A549 (cell line): ENCODE results near the gene MPND. TPM values are rescaled to one million over a fixed set of nuclear protein-coding genes. Genes with fewer than 3 reads are reported as not detected.

ENCODE experiments used
- ATAC-seq, 2 experiments: fragments of 200-7000 bp in 1 of 2; fragments of >200 bp in 1 of 2; cut with Nextera tagmentation in 1 of 2; cut with Tn5 transposase in 1 of 2; 3 replicates each; pipeline versions ENCODE4 v1.8.0 to v1.9.1; 2018 to 2020; ENCODE audit warnings: mild to moderate bottlenecking in 1 of 2, moderate library complexity in 1 of 2
- CTCF ChIA-PET: fragments of 300-600 bp; sonication (Branson Sonifier 250); formaldehyde crosslinking; extraction: SDS; loops from one replicate; lab custom pipeline; 2021; ENCODE audit warnings: antibody characterized with exemption, inconsistent platforms; lab: Yijun Ruan, JAX
- POLR2A ChIA-PET: fragments of 350-600 bp; formaldehyde crosslinking; extraction: SDS; loops from one replicate; lab custom pipeline; 2021; ENCODE audit warnings: antibody characterized with exemption, inconsistent platforms; lab: Yijun Ruan, JAX
- DNase-seq, 2 experiments: peaks; one replicate each; pipeline versions ENCODE4 v3.0.0 to v3.0.0-alpha.2; 2011 to 2016; ENCODE audit warnings: low read depth in 1 of 2, low spot score in 1 of 2
- FAIRE-seq: peaks from 2 replicates; lab custom pipeline; 2011; peaks lifted over from hg19 to GRCh38; lab: Jason Lieb, UNC
- H3K27ac ChIP-seq, 2 experiments: fragments of >200 bp; sonication (Bioruptor Twin); formaldehyde crosslinking; 3 replicates each; pipeline ENCODE4 v1.5.1; 2016 to 2017
- H3K4me1 ChIP-seq: fragments of >200 bp; sonication (Bioruptor Twin); formaldehyde crosslinking; 3 replicates; pipeline ENCODE4 v1.6.1; 2016
- H3K4me2 ChIP-seq: fragments of >200 bp; sonication (Bioruptor Twin); formaldehyde crosslinking; 3 replicates; pipeline ENCODE4 v1.6.1; 2016
- H3K4me3 ChIP-seq: fragments of >200 bp; sonication (Bioruptor Twin); formaldehyde crosslinking; 3 replicates; pipeline ENCODE4 v1.5.1; 2016
- H3K9me3 ChIP-seq: fragments of >200 bp; sonication (Bioruptor Twin); formaldehyde crosslinking; 3 replicates; pipeline ENCODE4 v1.6.1; 2016
- CBX8 ChIP-seq: fragments of 200-600 bp; sonication (generic); IDR thresholded peaks from 2 replicates; pipeline ENCODE4 v1.6.1; 2016
- CEBPB ChIP-seq, 2 experiments: fragments of >200 bp in 1 of 2; sonication (Bioruptor Twin) in 1 of 2; formaldehyde crosslinking in 1 of 2; IDR thresholded peaks; 2 replicates each; pipeline ENCODE4 v1.6.1; 2012 to 2016
- CHD2 ChIP-seq: fragments of 150-350 bp; IDR thresholded peaks from 2 replicates; pipeline ENCODE4 v1.6.1; 2014; ENCODE audit warnings: low read length; ENCODE audit not compliant: partially characterized antibody
- EHF ChIP-seq: fragments of 250-450 bp; sonication (Bioruptor Pico); IDR thresholded peaks from 2 replicates; pipeline ENCODE4 v1.5.0; 2020; ENCODE audit warnings: mild to moderate bottlenecking
- EP300 ChIP-seq, 2 experiments: fragments of >200 bp; sonication (Bioruptor Twin); formaldehyde crosslinking; IDR thresholded peaks; 2 replicates in 1 of 2; 3 replicates in 1 of 2; pipeline ENCODE4 v1.6.1; 2016 to 2017
- FOSL2 ChIP-seq, 2 experiments: fragments of 450-650 bp in 1 of 2; fragments of >200 bp in 1 of 2; sonication (Bioruptor Twin) in 1 of 2; formaldehyde crosslinking; IDR thresholded peaks; 2 replicates each; pipeline versions ENCODE4 v1.5.0 to v1.6.1; 2016 to 2020; ENCODE audit warnings: mild to moderate bottlenecking in 1 of 2, moderate library complexity in 1 of 2
- GATA3 ChIP-seq: IDR thresholded peaks from 2 replicates; pipeline ENCODE4 v1.6.1; 2012; ENCODE audit warnings: borderline replicate concordance
- HDAC2 ChIP-seq: fragments of 200-600 bp; sonication (generic); IDR thresholded peaks from 2 replicates; pipeline ENCODE4 v1.6.1; 2016
- JUN ChIP-seq, 2 experiments: fragments of >200 bp; sonication (Bioruptor Twin); formaldehyde crosslinking; IDR thresholded peaks; 2 replicates in 1 of 2; 3 replicates in 1 of 2; pipeline ENCODE4 v1.6.1; 2016 to 2017
- JUNB ChIP-seq: fragments of >200 bp; sonication (Bioruptor Twin); formaldehyde crosslinking; IDR thresholded peaks from 2 replicates; pipeline ENCODE4 v1.6.1; 2016
- MYC ChIP-seq: IDR thresholded peaks from 2 replicates; pipeline ENCODE4 v1.6.1; 2012; ENCODE audit warnings: mild to moderate bottlenecking, inconsistent platforms, low read length, improper control_type of control experiment, borderline replicate concordance
- NFE2L2 ChIP-seq: fragments of 150-350 bp; conservative IDR thresholded peaks from 2 replicates; pipeline ENCODE4 v1.6.1; 2014; ENCODE audit warnings: low read length
- PHF8 ChIP-seq: fragments of 200-600 bp; sonication (generic); IDR thresholded peaks from 2 replicates; pipeline ENCODE4 v1.6.1; 2016; ENCODE audit warnings: low read depth, mild to moderate bottlenecking, antibody characterized with exemption, moderate library complexity, borderline replicate concordance
- POLR2A ChIP-seq: IDR thresholded peaks from 2 replicates; pipeline ENCODE4 v1.6.1; 2012; ENCODE audit warnings: mild to moderate bottlenecking, low read length
- RAD21 ChIP-seq, 2 experiments: fragments of >200 bp in 1 of 2; sonication (Bioruptor Twin) in 1 of 2; formaldehyde crosslinking in 1 of 2; IDR thresholded peaks in 1 of 2; conservative IDR thresholded peaks in 1 of 2; 2 replicates in 1 of 2; 3 replicates in 1 of 2; pipeline ENCODE4 v1.6.1; 2012 to 2018; ENCODE audit warnings: inconsistent platforms in 1 of 2
- SMC3 ChIP-seq: fragments of >200 bp; sonication (Bioruptor Twin); formaldehyde crosslinking; IDR thresholded peaks from 3 replicates; pipeline ENCODE4 v1.6.1; 2018; ENCODE audit warnings: inconsistent platforms
- ZSCAN20 ChIP-seq: fragments of 250-450 bp; sonication (Bioruptor Pico); IDR thresholded peaks from 2 replicates; pipeline ENCODE4 v1.8.0; 2022; ENCODE audit warnings: mild to moderate bottlenecking, moderate library complexity
- WGBS: methylation state at CpG from one replicate; pipeline ENCODE4 v1.1.6; 2017; ENCODE audit errors: missing lambda C conversion rate; 5-methylcytosine and 5-hydroxymethylcytosine counted together
- polyA plus RNA-seq, 4 experiments: library from polyadenylated mRNA; depleted of rRNA in 3 of 4; stranded (reverse); fragments of >200 nt; fragmentation: RNase III in 1 of 4; extraction: RNeasy Plus Mini Kit Qiagen cat#74134 plus additional on column Dnase treatment in 1 of 4; gene quantifications; 2 replicates in 3 of 4; 3 replicates in 1 of 4; pipeline ENCODE4 v1.2.3, GENCODE V29; 2011 to 2017
- TF ChIP-seq, protein P1 (sequence below): IDR thresholded peaks from 2 replicates; pipeline ENCODE4 v1.6.1; 2012
- TF ChIP-seq, protein P2 (sequence below): fragments of 200-600 bp; sonication (generic); IDR thresholded peaks from 2 replicates; pipeline ENCODE4 v1.6.1; 2016; ENCODE audit warnings: antibody characterized with exemption, mild to moderate bottlenecking, moderate library complexity
- TF ChIP-seq, protein P3 (sequence below): IDR thresholded peaks from 2 replicates; pipeline ENCODE4 v1.6.1; 2012
- TF ChIP-seq, protein P4 (sequence below): fragments of >200 bp; sonication (Bioruptor Twin); formaldehyde crosslinking; IDR thresholded peaks from 3 replicates; pipeline ENCODE4 v1.6.1; 2016
- TF ChIP-seq, protein P5 (sequence below): fragments of >200 bp; sonication (Bioruptor Twin); formaldehyde crosslinking; IDR thresholded peaks from 3 replicates; pipeline ENCODE4 v1.5.1; 2016

MPND gene
- polyA plus RNA-seq, 2 of the 4 experiments (the other 2 are of a cell fraction) = 3.5 to 14.5 TPM

DNA sequence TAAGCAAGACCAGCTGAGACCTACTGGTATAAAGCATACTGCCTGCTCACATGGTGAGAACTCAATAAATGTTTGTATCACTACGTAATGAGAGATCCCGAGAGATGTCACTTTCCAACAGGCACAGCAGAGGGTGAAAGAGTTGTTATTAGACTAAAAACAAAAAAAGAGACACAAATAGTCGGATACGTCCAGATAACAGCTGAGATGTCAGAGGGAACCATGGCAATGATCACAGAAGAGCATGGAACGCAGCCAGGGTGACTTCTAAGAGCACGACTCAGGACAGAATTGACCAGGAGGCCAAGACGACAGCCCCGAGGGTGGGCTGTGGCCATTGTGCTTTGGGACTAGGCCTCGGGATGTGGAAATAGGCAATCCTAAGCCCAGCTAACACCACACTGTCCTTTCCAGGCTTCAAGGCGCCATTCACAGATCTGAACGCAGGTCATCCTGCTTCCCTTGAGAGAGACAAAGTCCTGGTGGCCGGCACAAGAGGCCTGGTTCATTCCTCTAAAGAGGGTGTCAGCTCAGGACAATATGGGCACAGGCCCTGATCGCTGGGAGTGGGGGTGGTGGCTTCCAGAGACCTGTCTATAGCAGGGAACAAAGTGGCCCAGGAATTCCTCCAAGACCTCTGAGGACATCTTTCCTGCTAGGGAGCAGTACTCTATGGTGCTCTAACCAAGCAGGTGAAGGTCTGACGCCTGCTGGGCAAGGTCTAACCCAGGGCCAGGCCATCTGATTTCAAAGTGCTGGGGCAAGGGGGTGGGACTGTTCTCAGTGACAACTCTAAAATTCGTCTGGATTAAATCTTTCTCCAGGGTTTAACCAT, 53.8 kb downstream of the MPND start (continued):
- no peak for TF ChIP-seq EHF

- TF ChIP-seq, protein P1, sequence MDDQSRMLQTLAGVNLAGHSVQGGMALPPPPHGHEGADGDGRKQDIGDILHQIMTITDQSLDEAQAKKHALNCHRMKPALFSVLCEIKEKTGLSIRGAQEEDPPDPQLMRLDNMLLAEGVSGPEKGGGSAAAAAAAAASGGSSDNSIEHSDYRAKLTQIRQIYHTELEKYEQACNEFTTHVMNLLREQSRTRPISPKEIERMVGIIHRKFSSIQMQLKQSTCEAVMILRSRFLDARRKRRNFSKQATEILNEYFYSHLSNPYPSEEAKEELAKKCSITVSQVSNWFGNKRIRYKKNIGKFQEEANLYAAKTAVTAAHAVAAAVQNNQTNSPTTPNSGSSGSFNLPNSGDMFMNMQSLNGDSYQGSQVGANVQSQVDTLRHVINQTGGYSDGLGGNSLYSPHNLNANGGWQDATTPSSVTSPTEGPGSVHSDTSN = no peak
- no peak for TF ChIP-seq PHF8
- no peak for TF ChIP-seq CEBPB (IDR thresholded peaks at IDR 0.05)
- no peak for TF ChIP-seq MYC
- TF ChIP-seq, protein P2, sequence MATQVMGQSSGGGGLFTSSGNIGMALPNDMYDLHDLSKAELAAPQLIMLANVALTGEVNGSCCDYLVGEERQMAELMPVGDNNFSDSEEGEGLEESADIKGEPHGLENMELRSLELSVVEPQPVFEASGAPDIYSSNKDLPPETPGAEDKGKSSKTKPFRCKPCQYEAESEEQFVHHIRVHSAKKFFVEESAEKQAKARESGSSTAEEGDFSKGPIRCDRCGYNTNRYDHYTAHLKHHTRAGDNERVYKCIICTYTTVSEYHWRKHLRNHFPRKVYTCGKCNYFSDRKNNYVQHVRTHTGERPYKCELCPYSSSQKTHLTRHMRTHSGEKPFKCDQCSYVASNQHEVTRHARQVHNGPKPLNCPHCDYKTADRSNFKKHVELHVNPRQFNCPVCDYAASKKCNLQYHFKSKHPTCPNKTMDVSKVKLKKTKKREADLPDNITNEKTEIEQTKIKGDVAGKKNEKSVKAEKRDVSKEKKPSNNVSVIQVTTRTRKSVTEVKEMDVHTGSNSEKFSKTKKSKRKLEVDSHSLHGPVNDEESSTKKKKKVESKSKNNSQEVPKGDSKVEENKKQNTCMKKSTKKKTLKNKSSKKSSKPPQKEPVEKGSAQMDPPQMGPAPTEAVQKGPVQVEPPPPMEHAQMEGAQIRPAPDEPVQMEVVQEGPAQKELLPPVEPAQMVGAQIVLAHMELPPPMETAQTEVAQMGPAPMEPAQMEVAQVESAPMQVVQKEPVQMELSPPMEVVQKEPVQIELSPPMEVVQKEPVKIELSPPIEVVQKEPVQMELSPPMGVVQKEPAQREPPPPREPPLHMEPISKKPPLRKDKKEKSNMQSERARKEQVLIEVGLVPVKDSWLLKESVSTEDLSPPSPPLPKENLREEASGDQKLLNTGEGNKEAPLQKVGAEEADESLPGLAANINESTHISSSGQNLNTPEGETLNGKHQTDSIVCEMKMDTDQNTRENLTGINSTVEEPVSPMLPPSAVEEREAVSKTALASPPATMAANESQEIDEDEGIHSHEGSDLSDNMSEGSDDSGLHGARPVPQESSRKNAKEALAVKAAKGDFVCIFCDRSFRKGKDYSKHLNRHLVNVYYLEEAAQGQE = no peak
- TF ChIP-seq ZSCAN20 = no peak
- no peak for TF ChIP-seq JUNB
- peak; percentile 33 to 44 for ATAC-seq
- Histone ChIP-seq H3K4me2 (peak overlapping the region; percentile 87), H3K4me3 (peak overlapping the region; percentile 77), H3K4me1 (peaks cover 26% of the 10 kb centered on the region), H3K9me3 (no peaks in the 10 kb centered on the region), H3K27ac (peak overlapping the region; percentile 88 to 99)
- peak in 1 of 2 experiments; percentile 10 for DNase-seq
- no peak for FAIRE-seq
- under 1% methylated on average over 9 of the region's 12 CpGs for WGBS
- CTCF ChIA-PET = interaction anchor here (0.6 to 3.0 kb wide), 30 partner anchors 11 to 181 kb away, joined by 3 to 51 read pairs (median 6); no protein-coding TSS in a partner anchor
- POLR2A ChIA-PET = interaction anchor here (1.0 kb wide), 1 partner anchor 25 kb away, joined by 3 read pairs; no protein-coding TSS in a partner anchor
Measured at GRCh38 chr19:4399812-4400134, 56.4 kb downstream of the MPND start.

DNA sequence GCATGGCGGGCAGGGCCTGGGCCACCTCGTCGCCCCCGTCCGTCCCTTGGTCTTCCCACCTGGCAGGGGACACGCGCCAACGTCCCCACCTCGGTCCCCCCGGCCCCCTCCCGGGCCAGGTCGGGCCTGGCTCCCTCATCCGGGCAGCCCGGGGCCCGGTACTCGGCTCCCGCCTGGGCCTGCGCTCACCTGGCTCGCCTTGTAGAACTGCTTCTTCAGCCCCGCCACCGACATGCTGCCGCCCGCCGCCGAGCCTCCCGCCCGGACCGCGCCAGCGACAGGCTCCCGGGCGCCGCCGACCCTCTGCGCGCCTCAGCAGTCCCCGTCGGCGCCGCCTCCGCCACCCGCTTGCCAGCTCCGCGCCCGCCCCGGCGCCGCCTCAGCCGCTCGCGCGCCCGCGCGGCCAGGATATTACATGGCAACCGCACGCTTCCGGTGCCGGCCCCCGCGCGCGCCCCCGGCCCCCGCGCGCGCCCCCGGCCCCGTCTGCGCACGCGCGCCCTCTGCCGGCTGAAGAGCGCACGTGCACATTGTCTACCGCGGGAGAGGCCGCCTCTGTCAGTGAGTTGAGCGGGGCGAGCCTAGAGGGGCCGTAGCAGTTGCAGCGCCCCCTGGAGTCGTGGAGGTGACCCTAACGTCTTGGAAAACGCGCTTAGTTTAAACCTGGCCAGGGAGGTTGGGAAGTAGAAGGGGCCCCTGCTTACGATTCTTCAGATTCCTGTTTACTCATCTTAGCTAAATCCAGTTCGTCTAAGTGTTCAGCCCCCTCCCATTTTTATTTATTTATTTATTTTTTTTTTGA, 57.0 kb downstream of the MPND start, which contains the start of gene SH3GL1:
Gene SH3GL1 (minus strand): TSS at position 413 of the 802 bp plus-strand sequence. CDS start 179 bp downstream, at position 234.
- FAIRE-seq = no peak
- H3K4me1 ChIP-seq = peaks cover 26% of the 10 kb centered on the region
- ChIA-PET CTCF (interaction anchor here (0.5 to 3.0 kb wide), 40 partner anchors 9 to 1824 kb away, joined by 3 to 51 read pairs (median 5); no protein-coding TSS in a partner anchor), POLR2A (interaction anchor here (1.0 kb wide), 1 partner anchor 25 kb away, joined by 3 read pairs; no protein-coding TSS in a partner anchor)
- H3K4me2 ChIP-seq = peak within 1 kb of the TSS; percentile 99
- no peaks in the 10 kb centered on the region for H3K9me3 ChIP-seq
- WGBS = 7% methylated on average over 10 of the region's 90 CpGs
- peak within 1 kb of the TSS; percentile 88 to 99 for H3K27ac ChIP-seq
- ATAC-seq = peak; percentile 68 to 78
- peak; percentile 69 to 94 for DNase-seq
- peak within 1 kb of the TSS; percentile 77 for H3K4me3 ChIP-seq
- peak; percentile 79 for TF ChIP-seq SMC3
- peak; percentile 53 for TF ChIP-seq POLR2A
- no peak for TF ChIP-seq EHF
- TF ChIP-seq ZSCAN20 = no peak
- TF ChIP-seq, protein P3, sequence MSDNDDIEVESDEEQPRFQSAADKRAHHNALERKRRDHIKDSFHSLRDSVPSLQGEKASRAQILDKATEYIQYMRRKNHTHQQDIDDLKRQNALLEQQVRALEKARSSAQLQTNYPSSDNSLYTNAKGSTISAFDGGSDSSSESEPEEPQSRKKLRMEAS = peak; percentile 87
- no peak for TF ChIP-seq GATA3
- TF ChIP-seq CEBPB (IDR thresholded peaks at IDR 0.05) = no peak
- TF ChIP-seq MYC = peak; percentile 72; the same call in 1 of the 2 replicates
- no peak for TF ChIP-seq HDAC2
- no peak for TF ChIP-seq FOSL2 (IDR thresholded peaks at IDR 0.05)
- peak; percentile 35; the same call in 1 of the 2 replicates for TF ChIP-seq FOSL2 (CRISPR knock-in tag; IDR thresholded peaks at IDR 0.05)
- no peak for TF ChIP-seq EP300 (IDR thresholded peaks at IDR 0.05)
- peak; percentile 58; the same call in 1 of the 2 replicates for TF ChIP-seq PHF8
- no peak for TF ChIP-seq NFE2L2
- peak; percentile 39 to 68; a peak in 4 of 5 replicates for TF ChIP-seq RAD21 (conservative IDR thresholded peaks at IDR 0.05 in 1 of 2, IDR thresholded peaks at IDR 0.05 in 1 of 2)
- TF ChIP-seq, protein P4, sequence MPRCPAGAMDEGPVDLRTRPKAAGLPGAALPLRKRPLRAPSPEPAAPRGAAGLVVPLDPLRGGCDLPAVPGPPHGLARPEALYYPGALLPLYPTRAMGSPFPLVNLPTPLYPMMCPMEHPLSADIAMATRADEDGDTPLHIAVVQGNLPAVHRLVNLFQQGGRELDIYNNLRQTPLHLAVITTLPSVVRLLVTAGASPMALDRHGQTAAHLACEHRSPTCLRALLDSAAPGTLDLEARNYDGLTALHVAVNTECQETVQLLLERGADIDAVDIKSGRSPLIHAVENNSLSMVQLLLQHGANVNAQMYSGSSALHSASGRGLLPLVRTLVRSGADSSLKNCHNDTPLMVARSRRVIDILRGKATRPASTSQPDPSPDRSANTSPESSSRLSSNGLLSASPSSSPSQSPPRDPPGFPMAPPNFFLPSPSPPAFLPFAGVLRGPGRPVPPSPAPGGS = 0 out of 3 replicates have a peak, but pooled peaks have one; percentile 53
- TF ChIP-seq, protein P5, sequence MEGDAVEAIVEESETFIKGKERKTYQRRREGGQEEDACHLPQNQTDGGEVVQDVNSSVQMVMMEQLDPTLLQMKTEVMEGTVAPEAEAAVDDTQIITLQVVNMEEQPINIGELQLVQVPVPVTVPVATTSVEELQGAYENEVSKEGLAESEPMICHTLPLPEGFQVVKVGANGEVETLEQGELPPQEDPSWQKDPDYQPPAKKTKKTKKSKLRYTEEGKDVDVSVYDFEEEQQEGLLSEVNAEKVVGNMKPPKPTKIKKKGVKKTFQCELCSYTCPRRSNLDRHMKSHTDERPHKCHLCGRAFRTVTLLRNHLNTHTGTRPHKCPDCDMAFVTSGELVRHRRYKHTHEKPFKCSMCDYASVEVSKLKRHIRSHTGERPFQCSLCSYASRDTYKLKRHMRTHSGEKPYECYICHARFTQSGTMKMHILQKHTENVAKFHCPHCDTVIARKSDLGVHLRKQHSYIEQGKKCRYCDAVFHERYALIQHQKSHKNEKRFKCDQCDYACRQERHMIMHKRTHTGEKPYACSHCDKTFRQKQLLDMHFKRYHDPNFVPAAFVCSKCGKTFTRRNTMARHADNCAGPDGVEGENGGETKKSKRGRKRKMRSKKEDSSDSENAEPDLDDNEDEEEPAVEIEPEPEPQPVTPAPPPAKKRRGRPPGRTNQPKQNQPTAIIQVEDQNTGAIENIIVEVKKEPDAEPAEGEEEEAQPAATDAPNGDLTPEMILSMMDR = peak; percentile 99
- TF ChIP-seq CHD2 = no peak
- TF ChIP-seq JUN (IDR thresholded peaks at IDR 0.05) = peak; percentile 44 to 78; a peak in 2 of 5 replicates
- no peak for TF ChIP-seq CBX8
